ENCODE data around the gene NBR1.
"Not testable (repeated sequence)": the region's sequence is repeated elsewhere in the genome, so short reads cannot be mapped to it uniquely, and the experiment has no call there.

The NBR1 gene

DNA sequence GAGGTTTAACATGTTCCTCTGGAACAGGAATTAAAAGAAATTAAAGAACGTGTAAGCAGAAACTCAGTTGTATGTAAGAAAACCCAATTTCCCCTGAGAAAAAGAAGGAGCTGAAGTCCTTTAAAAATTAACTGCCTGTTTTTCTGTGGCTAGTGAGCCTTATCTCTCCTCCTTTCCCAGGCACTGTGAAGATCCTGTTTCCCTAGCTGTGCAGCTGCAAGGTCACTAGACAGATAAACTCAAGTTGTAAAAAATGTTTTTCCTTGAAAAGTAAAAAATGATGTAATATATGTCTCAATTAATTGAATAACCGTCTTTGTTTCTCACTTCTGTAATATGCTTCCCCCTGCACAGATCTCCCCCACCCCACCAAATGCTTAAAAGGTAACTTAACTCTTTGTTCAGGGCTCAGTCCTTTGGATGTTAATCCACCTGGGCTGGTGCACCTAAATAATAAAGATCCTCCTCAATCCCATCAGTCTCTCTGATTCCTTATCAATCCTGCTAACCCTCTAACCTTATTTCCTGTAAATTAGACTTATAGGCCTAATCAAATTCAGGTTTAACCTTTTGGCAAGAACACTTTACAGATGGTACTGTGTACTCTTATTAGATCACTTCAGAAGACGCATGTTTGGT, 17.7 kb upstream of the NBR1 start:
- DNase-seq (ENCODE audit: low spot score): not testable (repeated sequence)

DNA sequence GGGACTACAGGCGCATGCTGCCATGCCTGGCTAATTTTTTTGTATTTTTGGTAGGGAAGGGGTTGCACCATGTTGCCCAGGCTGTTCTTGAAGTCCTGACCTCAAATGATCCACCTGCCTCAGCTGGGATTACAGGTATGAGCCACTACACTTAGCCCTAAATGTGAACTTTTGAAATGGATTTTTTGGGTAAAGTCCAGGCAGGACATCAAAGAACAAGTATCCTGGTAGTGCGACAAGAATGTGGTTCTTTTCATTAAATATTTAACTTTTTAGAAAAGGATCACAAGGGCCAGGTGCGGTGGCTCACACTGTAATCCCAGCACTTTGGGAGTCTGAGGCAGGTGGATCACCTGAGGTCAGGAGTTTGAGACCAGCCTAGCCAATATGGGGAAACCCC, 15.3 kb upstream of the NBR1 start:
- DNase-seq (ENCODE audit: low spot score): no peak

DNA sequence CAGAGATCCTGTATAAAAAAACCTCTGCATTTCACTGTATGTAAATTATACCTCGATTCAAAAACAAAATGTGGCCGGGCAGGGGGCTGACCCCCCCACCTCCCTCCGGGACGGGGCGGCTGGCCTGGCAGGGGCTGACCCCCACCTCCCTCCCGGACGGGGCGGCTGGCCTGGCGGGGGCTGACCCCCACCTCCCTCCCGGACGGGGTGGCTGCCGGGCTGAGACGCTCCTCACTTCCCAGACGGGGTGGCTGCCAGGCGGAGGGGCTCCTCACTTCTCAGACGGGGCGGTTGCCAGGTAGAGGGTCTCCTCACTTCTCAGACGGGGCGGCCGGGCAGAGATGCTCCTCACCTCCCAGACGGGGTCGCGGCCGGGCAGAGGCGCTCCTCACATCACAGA, 11.8 kb upstream of the NBR1 start:
- DNase-seq (ENCODE audit: low spot score): not testable (repeated sequence)

DNA sequence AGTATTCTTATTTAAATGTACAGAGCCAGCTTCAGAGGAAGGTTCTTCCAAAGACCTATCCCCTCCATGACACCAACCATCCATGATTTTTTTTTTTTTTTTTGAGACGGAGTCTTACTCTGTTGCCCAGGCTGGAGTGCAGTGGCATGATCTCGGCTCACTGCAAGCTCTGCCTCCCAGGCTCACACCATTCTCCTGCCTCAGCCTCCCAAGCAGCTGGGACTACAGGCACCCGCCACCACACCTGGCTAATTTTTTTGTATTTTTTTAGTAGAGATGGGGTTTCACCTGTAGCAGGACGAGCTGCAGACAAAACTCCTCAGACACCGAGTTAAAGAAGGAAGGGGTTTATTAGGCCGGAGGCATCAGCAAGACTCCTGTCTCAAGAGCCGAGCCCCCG, 11.1 kb upstream of the NBR1 start:
- DNase-seq (ENCODE audit: low spot score): not testable (repeated sequence)

DNA sequence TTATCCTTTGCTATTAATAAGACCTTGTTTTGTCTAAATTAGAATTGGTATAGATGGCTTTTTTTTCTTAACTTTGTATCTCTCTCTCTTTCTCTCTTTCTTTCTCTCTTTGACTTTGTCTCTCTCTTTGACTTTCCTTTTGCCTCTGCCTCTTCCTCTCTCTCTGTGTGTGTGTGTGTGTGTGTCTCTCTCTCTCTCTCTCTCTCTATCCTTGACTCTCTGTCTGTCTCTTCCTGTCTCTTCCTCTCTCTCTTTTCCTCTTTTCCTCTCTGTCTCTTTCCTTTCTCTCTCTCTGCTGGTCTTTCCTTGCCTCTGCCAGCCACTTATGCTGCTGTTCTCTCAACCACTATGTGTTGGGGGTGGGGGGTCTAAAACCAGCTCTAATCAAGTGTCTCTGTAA, 5.0 kb upstream of the NBR1 start:
- DNase-seq (ENCODE audit: low spot score): not testable (repeated sequence)

DNA sequence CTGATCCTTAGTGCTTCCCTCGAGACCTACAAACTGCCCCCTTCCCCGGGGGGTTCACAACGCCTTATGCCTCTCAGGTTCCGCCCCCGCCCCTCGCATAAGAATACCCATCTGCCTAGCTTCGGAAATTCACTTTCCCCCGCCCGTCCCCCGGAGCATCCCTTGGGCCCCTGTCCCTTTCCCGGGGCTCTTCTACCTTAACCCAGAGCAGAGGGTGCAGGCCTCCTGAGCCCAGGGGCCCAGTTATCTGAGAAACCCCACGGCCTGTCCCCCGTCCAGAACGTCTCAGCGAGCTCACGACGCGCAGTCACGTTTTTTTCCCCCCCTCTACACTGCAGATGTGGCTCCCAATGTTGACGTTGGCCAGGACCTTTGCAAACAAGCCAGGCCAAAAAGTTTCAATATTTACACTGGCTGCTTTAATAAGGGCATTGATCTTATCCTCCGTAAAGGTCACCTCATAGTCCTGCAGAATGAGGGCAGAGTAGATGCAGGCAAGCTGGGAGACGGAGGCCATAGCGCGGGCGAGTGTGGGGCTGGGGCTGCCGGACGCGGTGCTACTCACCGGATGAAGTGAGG, 1.4 kb upstream of the NBR1 start:
- no peak for DNase-seq (ENCODE audit: low spot score)

DNA sequence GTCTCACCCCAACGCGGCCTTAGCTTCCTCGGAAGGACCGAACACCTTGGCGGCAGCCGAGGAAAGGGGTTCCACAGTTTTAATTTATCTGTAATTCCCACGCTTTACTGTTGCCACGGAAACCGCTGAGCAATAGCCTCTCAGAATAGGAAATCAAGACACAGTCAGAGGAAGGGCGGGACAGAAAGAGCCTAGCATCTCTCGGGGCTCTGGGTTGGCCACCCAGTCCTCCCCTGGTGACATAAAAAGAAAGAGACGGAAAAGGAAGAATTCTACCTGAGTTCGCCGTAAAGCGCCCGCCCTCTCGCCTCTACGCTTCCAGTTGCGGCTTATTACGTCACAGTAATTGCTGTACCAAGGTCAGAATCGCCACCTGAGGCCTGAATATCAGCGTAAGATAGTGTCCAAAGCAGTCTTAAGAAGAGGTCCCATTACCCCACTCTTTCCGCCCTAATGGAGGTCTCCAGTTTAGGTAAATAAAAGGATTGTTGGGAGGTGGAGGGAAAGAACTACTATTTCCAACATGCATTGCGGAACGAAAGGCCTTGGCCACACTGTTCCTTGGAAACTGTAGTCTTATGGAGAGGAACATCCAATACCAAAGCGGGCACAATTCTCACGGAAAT, 761 bp upstream of the NBR1 start:
- peak; percentile 92 for DNase-seq (ENCODE audit: low spot score)

DNA sequence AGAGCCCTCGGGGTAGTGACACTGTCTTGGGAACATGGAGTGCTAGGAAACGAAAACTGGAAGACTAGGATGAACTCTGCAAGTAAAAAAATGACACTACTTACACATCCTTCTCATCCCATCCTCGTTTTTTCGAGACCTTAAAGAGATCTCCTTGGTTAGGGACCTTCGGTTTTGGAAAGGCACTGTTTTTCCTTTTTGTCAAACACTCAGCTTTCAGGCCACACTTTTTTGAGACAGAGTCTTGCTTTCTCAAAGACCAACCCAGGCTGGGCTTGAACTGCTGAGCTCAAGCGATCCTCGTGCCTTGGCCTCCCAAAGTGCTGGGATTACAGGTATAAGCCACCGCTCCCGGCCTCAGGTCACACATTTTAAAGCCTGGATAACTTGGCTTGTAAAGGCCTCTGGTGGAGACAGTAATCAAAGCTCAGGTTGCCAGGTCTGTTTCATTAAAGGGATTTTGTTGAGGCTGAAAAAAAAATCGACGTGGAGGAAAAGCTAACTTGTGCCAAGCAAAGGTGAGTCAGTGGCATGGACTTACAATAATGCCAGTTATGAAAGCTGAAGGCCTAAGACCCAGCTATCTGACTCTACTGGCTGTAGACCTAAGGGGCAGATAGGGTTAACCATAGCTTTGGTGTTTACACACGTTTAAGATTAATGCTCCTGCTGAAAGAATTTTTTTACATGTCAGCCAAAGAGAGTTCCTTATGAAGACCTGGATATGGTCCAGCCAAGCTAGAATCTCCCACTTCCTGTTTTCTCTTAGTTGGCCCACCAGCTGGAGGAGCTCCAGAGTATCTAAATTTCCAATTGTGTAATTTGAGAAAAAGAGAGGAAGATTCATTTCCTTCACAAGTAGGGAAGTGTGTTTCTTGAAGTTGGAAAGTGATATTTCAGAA, 823 bp downstream of the NBR1 start:
- DNase-seq (ENCODE audit: low spot score): no peak

DNA sequence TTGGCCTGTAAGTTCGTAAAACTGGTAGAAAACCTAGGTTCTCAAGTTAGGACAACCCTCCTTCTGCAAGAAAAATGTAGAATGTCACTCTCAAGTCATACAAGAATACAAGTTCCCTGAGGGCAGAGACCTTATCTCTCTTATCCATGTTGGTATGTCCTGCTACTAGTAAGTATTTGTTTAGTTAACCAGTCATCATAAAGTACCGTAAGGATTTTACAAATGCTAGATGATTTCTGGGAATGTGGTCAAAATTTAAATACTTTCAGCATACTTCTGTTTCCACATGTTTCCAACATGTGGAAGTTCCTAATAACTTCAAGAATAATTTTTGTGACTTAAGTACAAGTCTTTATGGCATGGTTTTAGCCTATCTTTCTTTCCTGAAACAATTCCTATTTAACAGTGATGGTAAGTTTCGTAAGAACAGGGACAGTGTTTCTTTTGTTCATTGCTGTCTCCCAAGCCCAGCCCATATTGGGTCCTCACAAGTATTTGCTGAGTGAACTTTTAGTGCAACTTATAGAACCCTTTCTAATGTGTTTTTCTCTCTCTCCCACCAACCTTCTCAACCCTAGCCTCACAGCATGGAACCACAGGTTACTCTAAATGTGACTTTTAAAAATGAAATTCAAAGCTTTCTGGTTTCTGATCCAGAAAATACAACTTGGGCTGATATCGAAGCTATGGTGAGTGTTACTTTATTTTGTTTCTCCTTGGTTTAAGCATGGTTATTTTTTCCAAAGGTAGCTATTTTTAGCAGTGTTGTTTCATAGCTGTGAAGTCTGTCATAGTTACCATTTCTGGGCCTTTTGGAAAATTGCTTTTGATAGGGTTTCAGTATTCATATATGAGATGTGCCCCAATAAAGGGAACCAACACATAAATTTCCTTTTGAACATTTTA, 4.5 kb downstream of the NBR1 start:
- no peak for DNase-seq (ENCODE audit: low spot score)

DNA sequence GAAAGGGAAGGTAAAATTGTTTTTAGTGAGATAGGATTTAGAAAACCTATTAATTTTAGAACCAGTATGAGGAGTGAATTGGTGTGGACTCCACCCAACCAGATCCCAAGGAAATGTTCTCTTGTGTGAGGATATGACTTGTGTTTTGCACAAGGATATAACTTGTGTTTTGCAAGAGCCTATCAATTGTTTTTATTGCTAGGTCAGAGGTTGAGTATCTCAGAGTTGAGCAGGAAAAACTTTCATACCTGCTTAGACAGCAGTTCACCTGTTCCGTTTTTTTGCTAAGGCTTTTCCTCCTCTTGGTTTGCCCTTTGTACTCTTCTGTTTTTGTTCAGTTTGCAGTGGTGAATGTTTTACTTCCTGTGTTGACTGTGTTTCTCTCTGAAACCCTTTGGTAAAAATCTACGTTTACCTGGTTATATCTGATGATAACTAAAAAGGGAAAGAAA, 5.1 kb downstream of the NBR1 start:
- DNase-seq (ENCODE audit: low spot score): peak; percentile 9

DNA sequence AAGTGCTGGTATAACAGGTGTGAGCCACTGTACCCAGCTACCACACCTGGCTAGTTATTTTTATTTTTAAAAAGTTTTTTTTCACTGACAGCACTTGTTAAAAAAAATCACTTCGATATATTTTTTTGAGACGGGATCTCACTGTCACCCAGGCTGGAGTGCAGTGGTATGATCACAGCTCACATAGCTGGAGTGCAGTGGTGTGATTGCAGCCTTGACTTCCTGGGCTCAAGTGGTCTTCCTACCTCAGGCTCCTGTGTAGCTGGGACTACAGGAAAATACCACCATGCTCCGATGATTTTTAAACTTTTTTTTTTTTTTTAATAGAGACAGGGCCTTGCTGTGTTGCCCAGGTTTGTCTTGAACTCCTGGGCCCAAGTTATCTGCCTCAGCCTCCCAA, 12.9 kb downstream of the NBR1 start:
- no peak for DNase-seq (ENCODE audit: low spot score)

DNA sequence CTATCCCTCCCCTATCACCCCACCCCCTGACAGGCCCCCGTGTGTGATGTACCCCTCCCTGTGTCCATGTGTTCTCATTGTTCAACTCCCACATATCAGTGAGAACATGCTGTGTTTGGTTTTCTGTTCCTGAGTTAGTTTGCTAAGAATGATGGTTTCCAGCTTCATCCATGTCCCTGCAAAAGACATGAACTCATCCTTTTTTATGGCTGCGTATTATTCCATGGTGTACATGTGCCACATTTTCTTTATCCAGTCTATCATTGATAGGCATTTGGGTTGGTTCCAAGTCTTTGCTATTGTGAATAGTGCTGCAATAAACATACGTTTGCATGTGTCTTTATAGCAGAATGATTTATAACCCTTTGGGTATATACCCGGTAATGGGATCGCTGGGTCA, 15.6 kb downstream of the NBR1 start:
- DNase-seq (ENCODE audit: low spot score): not testable (repeated sequence)

DNA sequence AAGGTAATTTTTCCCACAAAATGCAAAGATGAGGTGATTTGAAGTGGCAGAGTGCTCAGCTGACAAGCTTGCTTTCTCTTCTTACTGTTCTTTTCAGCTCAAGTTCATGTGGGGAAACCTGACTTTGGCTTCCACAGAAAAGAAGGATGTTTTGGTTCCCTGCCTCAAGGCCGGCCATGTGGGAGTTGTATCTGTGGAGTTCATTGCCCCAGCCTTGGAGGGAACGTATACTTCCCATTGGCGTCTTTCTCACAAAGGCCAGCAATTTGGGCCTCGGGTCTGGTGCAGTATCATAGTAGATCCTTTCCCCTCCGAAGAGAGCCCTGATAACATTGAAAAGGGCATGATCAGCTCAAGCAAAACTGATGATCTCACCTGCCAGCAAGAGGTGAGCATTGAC, 22.2 kb downstream of the NBR1 start:
- no peak for DNase-seq (ENCODE audit: low spot score)

DNA sequence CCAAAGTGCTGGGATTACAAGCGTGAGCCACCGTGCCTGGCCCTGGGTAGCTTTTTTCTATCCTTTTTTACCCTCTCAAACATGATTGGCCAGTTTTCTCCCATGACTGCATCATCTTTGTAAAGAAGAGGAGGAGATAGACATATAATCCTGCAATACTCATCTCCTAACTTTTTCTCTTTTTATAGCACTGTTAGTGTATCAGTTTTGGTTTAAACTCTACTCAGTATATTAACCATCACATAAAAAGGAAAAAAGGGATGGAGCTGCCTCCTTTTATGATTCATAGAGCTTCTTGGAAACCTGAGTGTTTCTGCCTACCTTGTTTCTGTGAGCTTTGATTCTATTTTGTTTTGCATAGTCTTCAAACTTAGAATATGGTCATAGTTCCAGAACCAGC, 28.6 kb downstream of the NBR1 start:
- no peak for DNase-seq (ENCODE audit: low spot score)

DNA sequence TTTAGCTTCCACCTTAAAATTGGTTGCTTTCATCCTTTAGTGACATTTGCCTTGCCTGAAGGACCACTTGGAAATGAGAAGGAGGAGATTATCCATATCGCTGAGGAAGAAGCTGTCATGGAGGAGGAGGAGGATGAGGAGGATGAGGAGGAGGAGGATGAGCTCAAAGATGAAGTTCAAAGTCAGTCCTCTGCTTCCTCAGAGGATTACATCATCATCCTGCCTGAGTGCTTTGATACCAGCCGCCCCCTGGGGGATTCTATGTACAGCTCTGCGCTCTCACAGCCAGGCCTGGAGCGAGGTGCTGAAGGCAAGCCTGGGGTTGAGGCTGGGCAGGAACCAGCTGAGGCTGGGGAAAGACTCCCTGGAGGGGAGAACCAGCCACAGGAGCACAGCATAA, 29.1 kb downstream of the NBR1 start:
- no peak for DNase-seq (ENCODE audit: low spot score)

DNA sequence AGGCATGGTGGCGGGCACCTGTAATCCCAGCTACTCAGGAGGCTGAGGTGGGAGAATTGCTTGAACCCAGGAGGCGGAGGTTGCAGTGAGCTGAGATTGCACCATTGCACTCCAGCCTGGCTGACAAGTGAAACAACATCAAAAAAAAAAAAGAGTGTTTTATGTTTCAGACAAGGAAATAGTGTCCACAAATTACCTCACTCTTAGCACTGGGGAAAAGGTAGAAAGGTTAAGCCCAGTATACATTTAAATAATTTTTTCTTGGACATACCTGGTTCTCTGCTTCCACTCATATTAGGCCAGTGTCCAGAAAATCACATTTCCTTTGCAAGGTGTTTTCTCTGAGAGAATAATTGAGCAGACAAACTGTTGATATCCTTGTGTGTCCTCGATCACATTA, 32.0 kb downstream of the NBR1 start:
- DNase-seq (ENCODE audit: low spot score): not testable (repeated sequence)

DNA sequence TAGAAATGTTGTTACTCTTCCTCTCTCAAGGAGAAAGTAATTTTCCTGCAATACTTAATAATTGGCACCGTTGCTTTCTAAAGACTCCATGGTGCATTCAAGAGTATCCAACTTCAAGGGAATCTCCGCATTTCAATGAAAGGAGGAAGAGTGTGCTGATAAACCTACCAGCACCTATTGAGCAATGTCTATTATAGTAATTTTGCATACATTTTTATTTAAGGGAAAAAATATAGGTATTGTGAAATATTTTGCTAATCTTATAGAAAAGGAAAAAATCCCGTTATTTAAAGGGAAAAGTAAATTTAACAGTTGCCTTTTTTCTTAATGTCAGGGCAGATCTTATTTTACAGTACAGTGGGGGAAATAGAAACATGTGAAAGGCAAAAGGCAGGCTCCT, 39.6 kb downstream of the NBR1 start:
- DNase-seq (ENCODE audit: low spot score): no peak

DNA sequence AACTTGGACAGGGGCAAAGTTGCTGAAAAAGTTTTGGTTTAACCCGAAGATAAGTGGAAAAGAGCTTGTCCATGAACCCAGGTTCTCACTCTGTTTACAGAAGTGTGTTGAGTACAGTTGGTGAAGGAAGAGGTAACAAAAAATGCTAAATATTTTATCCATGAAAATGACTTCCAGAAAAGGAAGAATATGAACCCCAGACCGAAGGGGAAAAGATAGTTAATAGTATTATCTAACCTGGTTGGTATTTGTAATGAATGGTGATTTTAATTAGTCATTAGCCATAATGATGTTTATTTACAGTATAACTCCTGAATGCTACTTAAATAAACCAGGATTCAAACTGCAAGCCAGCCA, 40.1 kb downstream of the NBR1 start:
- DNase-seq (ENCODE audit: low spot score): no peak

DNA sequence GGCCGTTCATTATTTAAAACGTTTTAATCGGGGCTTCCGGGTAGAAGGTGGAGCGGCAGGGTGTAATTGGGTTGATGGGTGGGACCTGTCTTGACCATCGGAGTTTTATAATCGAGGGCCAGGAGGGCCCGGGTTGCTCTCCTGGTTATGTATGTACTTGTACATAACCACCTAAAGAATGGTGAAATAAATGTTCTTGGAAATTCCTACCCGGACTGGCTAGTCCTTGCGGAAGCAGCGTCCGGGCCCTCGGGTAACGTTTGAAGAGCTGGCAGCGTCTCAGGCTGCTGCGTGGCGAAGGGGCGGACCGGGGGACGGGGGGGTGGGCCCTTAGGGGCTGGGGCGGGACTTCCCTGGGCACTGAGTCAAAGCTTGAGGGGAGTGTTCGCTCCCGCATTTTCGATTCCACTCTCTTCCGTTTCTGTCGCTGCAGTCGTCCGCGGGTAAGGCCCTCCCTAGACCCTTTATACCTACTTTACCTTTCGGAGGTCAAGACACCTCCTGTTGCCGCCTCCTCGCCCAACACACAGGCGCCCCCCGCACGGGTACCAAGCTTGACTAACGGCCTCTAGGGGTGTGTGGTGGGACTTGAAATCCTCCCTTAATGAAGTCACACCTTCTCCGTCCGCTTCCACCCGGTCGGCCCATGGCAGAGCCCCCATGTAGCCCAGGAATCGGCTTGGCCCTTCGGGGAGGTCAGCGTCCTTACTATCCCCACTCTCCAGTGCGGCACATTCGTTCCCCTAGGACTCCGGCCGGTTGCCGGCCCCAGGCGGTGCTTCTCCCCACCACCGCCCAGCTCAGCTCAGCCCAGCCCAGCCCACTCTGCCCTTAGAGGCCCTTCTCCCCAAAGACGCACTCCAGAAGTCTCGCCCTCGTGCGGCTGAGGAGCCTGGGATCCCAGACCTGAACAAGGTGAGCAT, 40.7 kb downstream of the NBR1 start, which contains the start of gene TMEM106A:
TMEM106A (plus strand) TSS at position 396 of the 923 bp plus-strand sequence. CDS start 1,167 bp downstream, outside the sequence.
- DNase-seq (ENCODE audit: low spot score): peak; percentile 79

Measured in CD4-positive, alpha-beta T cell treated with Interleukin-6 at 100 ng/mL for 8 hours (primary cell).